ENCODE measurements around the gene ITPR2.

DNA sequence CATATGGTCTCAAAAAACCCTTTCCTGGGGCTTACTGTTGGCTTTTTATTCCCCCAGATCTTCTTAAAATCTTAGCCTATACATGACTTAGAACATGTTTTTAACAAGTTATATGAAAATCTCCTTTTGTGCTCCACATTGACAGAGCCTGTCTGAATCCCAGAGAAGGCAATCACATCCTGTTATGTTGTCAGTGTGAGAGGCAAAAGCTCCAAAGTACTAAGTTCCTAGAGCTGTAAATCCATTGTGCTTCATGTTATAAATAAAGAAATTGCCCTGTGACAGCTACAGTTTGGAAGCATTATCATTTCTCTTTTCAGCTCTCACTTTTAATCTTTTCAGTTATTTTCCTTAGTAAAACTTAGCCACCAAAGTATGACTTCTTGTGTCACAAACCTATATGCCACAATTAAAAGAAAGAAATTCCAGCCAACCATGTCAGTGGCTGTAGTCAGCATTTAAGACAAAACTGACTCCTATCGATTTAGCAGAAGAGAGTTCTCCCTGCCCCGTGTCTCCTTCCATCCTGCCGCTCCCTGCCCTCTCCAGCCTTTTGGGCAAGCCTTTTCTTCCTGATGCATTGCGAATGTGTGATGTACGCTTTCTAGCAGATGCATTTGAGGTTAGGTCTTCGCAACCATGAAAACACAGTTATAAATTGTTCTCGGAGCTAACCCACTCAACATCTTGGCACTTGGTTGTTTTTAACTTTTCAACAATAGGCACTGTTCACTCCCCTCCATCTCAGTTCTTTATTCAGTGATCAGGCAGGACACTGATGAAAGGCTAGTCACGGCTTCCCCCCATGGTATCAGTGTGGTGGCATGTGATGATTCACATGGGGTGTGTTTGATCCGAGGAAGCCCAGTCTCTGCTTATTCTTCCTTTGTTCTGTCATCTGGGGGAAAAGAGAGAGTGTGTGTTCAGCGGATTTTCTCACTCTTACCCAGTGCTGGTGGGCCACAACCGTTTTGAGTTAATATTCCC lies 494.1 kb downstream of the ITPR2 start:
- TF ChIP-seq, protein P1, sequence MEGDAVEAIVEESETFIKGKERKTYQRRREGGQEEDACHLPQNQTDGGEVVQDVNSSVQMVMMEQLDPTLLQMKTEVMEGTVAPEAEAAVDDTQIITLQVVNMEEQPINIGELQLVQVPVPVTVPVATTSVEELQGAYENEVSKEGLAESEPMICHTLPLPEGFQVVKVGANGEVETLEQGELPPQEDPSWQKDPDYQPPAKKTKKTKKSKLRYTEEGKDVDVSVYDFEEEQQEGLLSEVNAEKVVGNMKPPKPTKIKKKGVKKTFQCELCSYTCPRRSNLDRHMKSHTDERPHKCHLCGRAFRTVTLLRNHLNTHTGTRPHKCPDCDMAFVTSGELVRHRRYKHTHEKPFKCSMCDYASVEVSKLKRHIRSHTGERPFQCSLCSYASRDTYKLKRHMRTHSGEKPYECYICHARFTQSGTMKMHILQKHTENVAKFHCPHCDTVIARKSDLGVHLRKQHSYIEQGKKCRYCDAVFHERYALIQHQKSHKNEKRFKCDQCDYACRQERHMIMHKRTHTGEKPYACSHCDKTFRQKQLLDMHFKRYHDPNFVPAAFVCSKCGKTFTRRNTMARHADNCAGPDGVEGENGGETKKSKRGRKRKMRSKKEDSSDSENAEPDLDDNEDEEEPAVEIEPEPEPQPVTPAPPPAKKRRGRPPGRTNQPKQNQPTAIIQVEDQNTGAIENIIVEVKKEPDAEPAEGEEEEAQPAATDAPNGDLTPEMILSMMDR (IDR thresholded peaks at IDR 0.05; ENCODE audit: insufficient read depth, low read length): no peak
- no peak for TF ChIP-seq POLR2AphosphoS5 (IDR thresholded peaks at IDR 0.05; ENCODE audit: low read depth)
- TF ChIP-seq, protein P2, sequence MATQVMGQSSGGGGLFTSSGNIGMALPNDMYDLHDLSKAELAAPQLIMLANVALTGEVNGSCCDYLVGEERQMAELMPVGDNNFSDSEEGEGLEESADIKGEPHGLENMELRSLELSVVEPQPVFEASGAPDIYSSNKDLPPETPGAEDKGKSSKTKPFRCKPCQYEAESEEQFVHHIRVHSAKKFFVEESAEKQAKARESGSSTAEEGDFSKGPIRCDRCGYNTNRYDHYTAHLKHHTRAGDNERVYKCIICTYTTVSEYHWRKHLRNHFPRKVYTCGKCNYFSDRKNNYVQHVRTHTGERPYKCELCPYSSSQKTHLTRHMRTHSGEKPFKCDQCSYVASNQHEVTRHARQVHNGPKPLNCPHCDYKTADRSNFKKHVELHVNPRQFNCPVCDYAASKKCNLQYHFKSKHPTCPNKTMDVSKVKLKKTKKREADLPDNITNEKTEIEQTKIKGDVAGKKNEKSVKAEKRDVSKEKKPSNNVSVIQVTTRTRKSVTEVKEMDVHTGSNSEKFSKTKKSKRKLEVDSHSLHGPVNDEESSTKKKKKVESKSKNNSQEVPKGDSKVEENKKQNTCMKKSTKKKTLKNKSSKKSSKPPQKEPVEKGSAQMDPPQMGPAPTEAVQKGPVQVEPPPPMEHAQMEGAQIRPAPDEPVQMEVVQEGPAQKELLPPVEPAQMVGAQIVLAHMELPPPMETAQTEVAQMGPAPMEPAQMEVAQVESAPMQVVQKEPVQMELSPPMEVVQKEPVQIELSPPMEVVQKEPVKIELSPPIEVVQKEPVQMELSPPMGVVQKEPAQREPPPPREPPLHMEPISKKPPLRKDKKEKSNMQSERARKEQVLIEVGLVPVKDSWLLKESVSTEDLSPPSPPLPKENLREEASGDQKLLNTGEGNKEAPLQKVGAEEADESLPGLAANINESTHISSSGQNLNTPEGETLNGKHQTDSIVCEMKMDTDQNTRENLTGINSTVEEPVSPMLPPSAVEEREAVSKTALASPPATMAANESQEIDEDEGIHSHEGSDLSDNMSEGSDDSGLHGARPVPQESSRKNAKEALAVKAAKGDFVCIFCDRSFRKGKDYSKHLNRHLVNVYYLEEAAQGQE (IDR thresholded peaks at IDR 0.05; ENCODE audit: insufficient replicate concordance, low read depth): no peak
- no peak for TF ChIP-seq GABPA (IDR thresholded peaks at IDR 0.05; ENCODE audit: low read depth)

All from HL-60 (cell line).